Activated CD8-positive, alpha-beta memory T cell treated with anti-CD3 and anti-CD28 coated beads, Interleukin-2, amount 50 U/mL, for 1 hour (primary cell): Measurements from ENCODE around the gene TUBB3.
"Not testable (repeated sequence)": the region's sequence is repeated elsewhere in the genome, so short reads cannot be mapped to it uniquely, and the experiment has no call there.

Source experiments
- DNase-seq: peaks from one replicate; pipeline ENCODE4 v3.0.0-alpha.2; 2020; ENCODE audit errors: extremely low read depth

Gene TUBB3

GRCh38 chr16:89918453-89919347 lies 4.4 kb upstream of the TUBB3 start, which contains the start of gene MC1R:
Gene MC1R, plus strand, starts transcription at chr16:89918862. Its CDS starts 397 bp downstream, at chr16:89919259.
- DNase-seq, result no peak

- no peak for DNase-seq
Measured at GRCh38 chr16:89919535-89920406, 3.4 kb upstream of the TUBB3 start.

GRCh38 chr16:89920723-89921122 lies 2.4 kb upstream of the TUBB3 start:
- no peak for DNase-seq

GRCh38 chr16:89921131-89921701 lies 1.9 kb upstream of the TUBB3 start:
- DNase-seq, result no peak

- DNase-seq, result no peak
Measured at GRCh38 chr16:89921702-89922476, 1.3 kb upstream of the TUBB3 start.

- no peak for DNase-seq
Measured at GRCh38 chr16:89922477-89922883, 662 bp upstream of the TUBB3 start.

GRCh38 chr16:89923640-89924296 lies 626 bp downstream of the TUBB3 start:
- DNase-seq, result no peak

- no peak for DNase-seq
Measured at GRCh38 chr16:89924297-89924924, 1.3 kb downstream of the TUBB3 start.

GRCh38 chr16:89924925-89925307 lies 1.8 kb downstream of the TUBB3 start:
- DNase-seq, result no peak

- no peak for DNase-seq
Measured at GRCh38 chr16:89925596-89926079, 2.5 kb downstream of the TUBB3 start.

GRCh38 chr16:89931305-89931896 lies 8.3 kb downstream of the TUBB3 start:
- no peak for DNase-seq

- DNase-seq, result no peak
Measured at GRCh38 chr16:89931964-89932363, 8.8 kb downstream of the TUBB3 start.

- not testable (repeated sequence) for DNase-seq
Measured at GRCh38 chr16:89934019-89934418, 10.9 kb downstream of the TUBB3 start.

- DNase-seq, result no peak
Measured at GRCh38 chr16:89934611-89935553, 11.7 kb downstream of the TUBB3 start.

GRCh38 chr16:89935620-89936019 lies 12.5 kb downstream of the TUBB3 start:
- DNase-seq, result not testable (repeated sequence)

- no peak for DNase-seq
Measured at GRCh38 chr16:89936034-89936433, 12.9 kb downstream of the TUBB3 start.

- DNase-seq, result no peak
Measured at GRCh38 chr16:89936508-89936907, 13.4 kb downstream of the TUBB3 start.

GRCh38 chr16:89936981-89937380 lies 13.8 kb downstream of the TUBB3 start:
- no peak for DNase-seq
